Transverse colon (tissue), 4 donors: Measurements from ENCODE around the gene ABCD4. TPM values are rescaled to one million over a fixed set of nuclear protein-coding genes. Genes with fewer than 3 reads are reported as not detected.

Experiments
- DNase-seq: peaks from one replicate; pipeline ENCODE4 v3.0.0-alpha.2; 2019
- H3K27ac ChIP-seq, 4 donors: fragments of 200-600 bp; sonication (generic); 2 replicates each; pipeline ENCODE4 v1.5.1; 2016 to 2018; ENCODE audit warnings: inconsistent platforms in 4 of 4
- H3K27me3 ChIP-seq: fragments of 200-600 bp; sonication (generic); 2 replicates; pipeline ENCODE4 v1.5.1; 2017; ENCODE audit warnings: inconsistent platforms
- H3K36me3 ChIP-seq, 4 donors: fragments of 200-600 bp; sonication (generic); 2 replicates each; pipeline ENCODE4 v1.5.1; 2017 to 2019; ENCODE audit warnings: inconsistent platforms in 4 of 4
- H3K4me1 ChIP-seq, 4 donors: fragments of 200-600 bp; sonication (generic); 2 replicates each; pipeline ENCODE4 v1.5.1; 2017 to 2020; ENCODE audit warnings: inconsistent platforms in 4 of 4
- H3K4me3 ChIP-seq, 4 donors: fragments of 200-600 bp; sonication (generic); 1 replicate in 1 of 4; 2 replicates in 3 of 4; pipeline versions ENCODE4 v1.5.1 to v1.6.1; 2017 to 2019; ENCODE audit warnings: inconsistent platforms in 4 of 4
- H3K9me3 ChIP-seq, 2 donors: fragments of 200-600 bp; sonication (generic); 2 replicates each; pipeline ENCODE4 v1.5.1; 2017 to 2019; ENCODE audit warnings: inconsistent platforms in 2 of 2
- CTCF ChIP-seq, 5 experiments: fragments of 200-600 bp in 3 of 5; fragments of 450-650 bp in 2 of 5; sonication (generic) in 3 of 5; IDR thresholded peaks; 1 replicate in 2 of 5; 2 replicates in 3 of 5; pipeline ENCODE4 v1.5.1; 2016 to 2017; ENCODE audit warnings: antibody characterized with exemption in 5 of 5, inconsistent platforms in 3 of 5, mild to moderate bottlenecking in 2 of 5, moderate library complexity in 1 of 5
- EP300 ChIP-seq: sonication (generic); formaldehyde crosslinking; IDR thresholded peaks from one replicate; pipeline ENCODE4 v1.6.1; 2017; ENCODE audit warnings: antibody characterized with exemption, low read depth
- POLR2A ChIP-seq: fragments of 450-650 bp; IDR thresholded peaks from one replicate; pipeline ENCODE4 v1.6.1; 2016; ENCODE audit warnings: antibody characterized with exemption, mild to moderate bottlenecking, moderate library complexity
- POLR2AphosphoS5 ChIP-seq, 3 donors: sonication (generic); formaldehyde crosslinking; IDR thresholded peaks; one replicate each; pipeline ENCODE4 v1.6.1; 2016; ENCODE audit warnings: antibody characterized with exemption in 3 of 3
- WGBS, 2 donors: methylation state at CpG; one replicate each; pipeline ENCODE4 v1.1.5; 2018; ENCODE audit warnings: low coverage in 1 of 2; 5-methylcytosine and 5-hydroxymethylcytosine counted together
- in situ Hi-C, 4 donors: fragments of 200-750 bp; cut with MboI; loops; one replicate each; pipeline versions ENCODE4 v1.15.0 to v1.15.1; 2017; ENCODE audit warnings: low sequenced_read_pairs in 3 of 4, low pct_ligation_motif_present in 1 of 4, low pct_unique_long_range_greater_than_20kb in 1 of 4
- intact Hi-C: fragments of 100-400 bp; cut with DNase I; formaldehyde crosslinking; loops from one replicate; pipeline ENCODE4 v1.15.1; 2023; ENCODE audit warnings: low total_unique reads
- total RNA-seq, 4 donors: library from RNA; depleted of rRNA; stranded (reverse); fragments of >200 nt; gene quantifications; one replicate each; pipeline ENCODE4 v1.1.0, GENCODE V29; 2016

Gene ABCD4
- total RNA-seq, 4 donors from 2014 or later = 51.6 to 107 (median 73.1) TPM

- TF ChIP-seq EP300 (no peak), POLR2A (no peak), POLR2AphosphoS5 (IDR thresholded peaks at IDR 0.05) (no peak), CTCF (IDR thresholded peaks at IDR 0.05) (no peak)
- H3K27me3 ChIP-seq = peaks cover 2% of the 10 kb centered on the region
- H3K4me1 ChIP-seq = no peaks in the 10 kb centered on the region
- no peak for DNase-seq
- in situ Hi-C loops (no loop called here), intact Hi-C loops (no loop called here)
- no peaks in the 10 kb centered on the region for H3K9me3 ChIP-seq
- H3K27ac ChIP-seq = no peak overlapping the region
- no peaks in the 10 kb centered on the region for H3K36me3 ChIP-seq
- 58 to 73% methylated on average over 8 of the region's 8 CpGs for WGBS, 2 donors
- no peak overlapping the region for H3K4me3 ChIP-seq
These were observed 6.6 kb upstream of the ABCD4 start for GRCh38 chr14:74309125-74310022.

GRCh38 chr14:74308695-74309094 is 6.0 kb upstream of the ABCD4 start:
- Histone ChIP-seq H3K4me3 (no peak overlapping the region), H3K36me3 (no peaks in the 10 kb centered on the region), H3K9me3 (no peaks in the 10 kb centered on the region), H3K27ac (no peak overlapping the region), H3K4me1 (no peaks in the 10 kb centered on the region), H3K27me3 (peaks cover 2% of the 10 kb centered on the region)
- in situ Hi-C loops (no loop called here), intact Hi-C loops (no loop called here)
- WGBS, 2 donors = 67 to 82% methylated on average over 1 to 5 of the region's 5 CpGs
- TF ChIP-seq CTCF (IDR thresholded peaks at IDR 0.05) = no peak
- no peak for TF ChIP-seq POLR2A
- TF ChIP-seq EP300 = no peak
- no peak for TF ChIP-seq POLR2AphosphoS5 (IDR thresholded peaks at IDR 0.05)
- no peak for DNase-seq

GRCh38 chr14:74302152-74302628 is 544 bp downstream of the ABCD4 start:
- H3K4me1 ChIP-seq = peaks cover 4 to 23% (median 9%) of the 10 kb centered on the region in 4 donors
- no peaks in the 10 kb centered on the region for H3K27me3 ChIP-seq
- no peaks in the 10 kb centered on the region for H3K9me3 ChIP-seq
- in situ Hi-C loops = no loop called here
- 1 to 2% methylated on average over 6 of the region's 6 CpGs for WGBS, 2 donors
- TF ChIP-seq POLR2AphosphoS5 (IDR thresholded peaks at IDR 0.05) (no peak), CTCF (IDR thresholded peaks at IDR 0.05) (peak; percentile 44 to 72 (median 53))
- H3K36me3 ChIP-seq = peaks cover 0 to 22% (median 3%) of the 10 kb centered on the region in 4 donors
- intact Hi-C loops = no loop called here
- DNase-seq = no peak
- peak overlapping the region; percentile 86 to 94 (median 89) for H3K27ac ChIP-seq
- H3K4me3 ChIP-seq = peak overlapping the region; percentile 67 to 98 (median 88)

GRCh38 chr14:74301594-74302151 is 1.1 kb downstream of the ABCD4 start:
- no peak for DNase-seq
- Histone ChIP-seq H3K27ac (peak overlapping the region; percentile 86 to 94 (median 89)), H3K9me3 (no peaks in the 10 kb centered on the region), H3K4me1 (peaks cover 4 to 23% (median 9%) of the 10 kb centered on the region in 4 donors), H3K4me3 (peak overlapping the region in 3 of 4 donors; percentile 67 to 98 (median 84)), H3K27me3 (no peaks in the 10 kb centered on the region), H3K36me3 (peaks cover 0 to 26% (median 5%) of the 10 kb centered on the region in 4 donors)
- in situ Hi-C loops (no loop called here), intact Hi-C loops (no loop called here)
- TF ChIP-seq POLR2A (no peak), CTCF (IDR thresholded peaks at IDR 0.05) (no peak), EP300 (no peak), POLR2AphosphoS5 (IDR thresholded peaks at IDR 0.05) (no peak)
- 31 to 39% methylated on average over 14 to 22 of the region's 22 CpGs for WGBS, 2 donors
